NCI-H748 (cell line): Measurements from ENCODE around the gene PEDS1.
"Not testable (repeated sequence)": the region's sequence is repeated elsewhere in the genome, so short reads cannot be mapped to it uniquely, and the experiment has no call there.

ENCODE experiments used
- DNase-seq: peaks from one replicate; lab custom pipeline; 2025; ENCODE audit not compliant: unreplicated experiment; lab: John Stamatoyannopoulos, UW

The PEDS1 gene

DNA sequence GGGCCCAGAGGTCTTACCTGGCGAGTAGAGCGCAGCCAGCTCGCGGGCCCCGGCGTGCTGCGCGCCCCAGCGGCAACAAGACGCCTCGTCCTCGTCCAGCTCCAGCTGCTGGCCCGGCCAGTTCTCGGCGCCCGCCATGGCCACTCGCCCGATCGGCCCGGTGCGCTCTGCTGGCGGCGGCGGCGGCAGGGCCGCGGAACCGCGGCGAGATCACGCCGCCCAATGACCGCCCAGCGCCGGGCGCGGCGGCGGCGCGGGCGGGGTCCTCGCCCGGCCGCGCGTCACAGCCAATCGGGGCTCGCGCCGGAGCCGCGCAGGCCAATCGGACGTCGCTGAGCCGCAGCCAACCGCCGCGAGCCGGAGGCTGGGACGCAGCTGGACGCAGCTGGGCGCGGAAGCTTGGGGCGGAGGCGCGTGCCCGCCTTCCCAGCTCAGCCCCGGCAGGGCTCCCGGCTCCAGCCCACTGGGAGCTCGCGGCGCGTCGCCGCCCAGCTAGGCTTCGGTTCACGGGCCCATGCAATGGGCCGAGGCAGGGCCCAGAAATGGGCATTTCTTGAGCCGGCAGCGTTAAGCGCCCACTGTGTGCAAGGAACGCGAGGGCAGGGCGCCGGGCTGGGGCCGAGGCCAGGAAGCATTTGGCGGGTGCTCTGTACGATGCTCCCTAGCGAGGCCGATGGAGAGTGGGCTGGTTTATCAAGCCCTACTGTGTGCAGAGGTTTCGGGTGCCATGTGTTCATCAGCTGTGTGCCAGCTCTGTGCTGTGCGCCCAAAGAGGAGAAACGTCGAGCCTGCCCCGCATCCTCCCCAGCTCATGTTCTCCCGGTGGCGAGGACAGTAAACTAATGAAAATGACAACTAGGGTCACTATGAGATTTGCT is at the start of gene PEDS1:
TSS of gene PEDS1 (minus strand) at position 224 of the 878 bp plus-strand sequence. CDS start at position 138, 86 bp downstream.
- DNase-seq, result peak; percentile 89

DNA sequence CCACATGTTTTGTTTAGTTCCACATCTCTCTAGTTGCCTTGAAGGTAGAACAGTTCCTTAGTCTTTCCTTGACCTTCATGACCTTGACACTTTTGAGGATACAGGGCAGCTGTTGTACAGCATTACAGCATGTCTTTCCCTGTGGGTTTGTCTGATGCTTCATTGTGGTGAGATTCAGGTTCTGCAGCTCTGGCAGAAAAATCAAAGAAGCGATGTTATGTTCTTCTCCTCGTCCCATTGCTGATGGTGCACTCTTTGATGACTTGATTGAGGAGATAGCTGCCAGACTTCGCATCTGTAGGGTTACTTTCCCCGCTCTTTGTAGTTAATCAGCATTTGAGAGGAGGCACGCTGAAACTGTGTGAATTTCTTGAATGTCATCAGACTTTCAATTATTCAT is 49.2 kb upstream of the PEDS1 start:
- no peak for DNase-seq

DNA sequence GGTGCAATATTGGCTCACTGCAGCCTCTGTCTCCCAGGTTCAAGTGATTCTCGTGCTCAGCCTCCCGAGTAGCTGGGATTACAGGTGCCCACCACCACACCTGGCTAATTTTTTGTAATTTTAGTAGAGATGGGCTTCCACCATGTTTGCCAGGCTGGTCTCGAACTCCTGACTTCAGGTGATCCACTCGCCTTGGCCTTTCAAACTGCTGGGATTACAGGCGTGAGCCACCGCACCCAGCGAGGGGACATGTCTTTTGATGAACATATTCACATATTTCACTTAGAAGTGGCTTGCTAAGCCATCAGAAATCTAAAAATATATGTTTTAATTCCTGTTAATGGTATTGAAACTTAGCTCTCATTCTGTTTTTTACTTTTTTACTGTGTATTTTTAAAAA is 48.2 kb upstream of the PEDS1 start:
- DNase-seq, result not testable (repeated sequence)

DNA sequence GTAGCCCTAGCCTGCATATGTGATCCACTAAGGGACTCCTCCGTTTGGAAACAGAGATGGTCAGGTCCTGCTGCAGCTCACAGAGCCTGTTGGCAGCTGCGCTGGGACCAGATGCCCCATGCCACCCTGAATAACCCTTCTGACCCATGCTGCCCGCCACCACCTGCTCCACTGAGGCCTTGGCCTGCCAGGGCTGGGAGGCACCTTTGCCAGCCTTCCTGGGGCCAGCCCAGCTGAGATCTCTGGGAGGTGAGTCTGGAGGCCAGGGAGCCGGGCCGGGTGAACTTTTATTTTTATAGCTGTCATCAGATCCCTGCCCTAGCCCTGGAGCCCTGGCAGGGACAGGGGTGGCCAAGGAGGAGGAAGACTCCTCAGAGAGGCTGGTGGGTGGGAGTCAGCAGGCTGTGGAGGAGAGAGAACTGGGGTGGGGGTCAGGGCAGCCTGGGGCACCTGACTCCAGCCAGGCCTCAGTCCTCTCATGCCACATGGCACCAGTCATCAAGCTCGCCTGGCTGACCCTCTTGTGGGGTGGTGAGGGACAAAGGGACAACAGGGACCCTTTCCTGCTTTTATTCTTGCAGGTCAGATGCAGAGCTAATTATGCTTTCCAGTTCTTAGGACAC is 47.1 kb upstream of the PEDS1 start:
- no peak for DNase-seq

DNA sequence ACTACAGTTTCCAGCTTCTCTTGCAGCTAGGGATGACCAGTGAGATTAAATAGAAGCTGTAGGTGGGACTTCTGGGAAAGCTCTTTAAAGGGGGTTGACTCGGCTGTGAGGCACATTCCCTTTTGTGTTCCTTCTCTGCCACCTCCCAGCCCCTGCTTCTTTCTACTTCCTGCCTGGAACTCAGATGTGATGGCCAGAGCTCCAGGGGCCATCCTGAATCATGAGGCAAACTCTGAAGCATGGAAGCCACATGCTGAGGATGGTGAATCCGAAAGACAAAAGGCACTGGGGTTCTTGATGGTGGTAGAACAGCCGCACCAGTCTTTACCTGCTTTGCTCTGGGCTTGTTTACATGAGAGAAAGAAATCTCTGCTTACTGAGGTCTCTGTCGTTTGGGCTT is 46.2 kb upstream of the PEDS1 start:
- DNase-seq, result no peak

DNA sequence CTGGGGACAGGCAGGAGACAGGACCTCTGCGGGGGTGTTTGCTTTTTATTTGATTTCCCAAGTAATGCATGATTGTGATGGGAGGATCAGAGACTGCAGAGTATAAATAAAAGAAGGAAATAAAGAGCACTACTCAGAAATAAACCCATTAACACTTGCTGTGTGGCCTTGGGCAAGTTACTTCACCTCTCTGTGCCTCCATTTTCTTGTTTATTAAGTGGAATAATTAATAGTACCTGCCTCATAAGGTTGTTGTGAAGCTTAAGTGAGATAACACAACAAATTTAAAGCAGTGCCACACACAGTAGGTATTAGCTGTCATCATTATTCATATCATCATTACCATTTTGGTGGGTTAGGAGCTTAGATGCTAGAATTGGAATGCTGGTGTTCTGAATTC is 45.2 kb upstream of the PEDS1 start:
- no peak for DNase-seq

DNA sequence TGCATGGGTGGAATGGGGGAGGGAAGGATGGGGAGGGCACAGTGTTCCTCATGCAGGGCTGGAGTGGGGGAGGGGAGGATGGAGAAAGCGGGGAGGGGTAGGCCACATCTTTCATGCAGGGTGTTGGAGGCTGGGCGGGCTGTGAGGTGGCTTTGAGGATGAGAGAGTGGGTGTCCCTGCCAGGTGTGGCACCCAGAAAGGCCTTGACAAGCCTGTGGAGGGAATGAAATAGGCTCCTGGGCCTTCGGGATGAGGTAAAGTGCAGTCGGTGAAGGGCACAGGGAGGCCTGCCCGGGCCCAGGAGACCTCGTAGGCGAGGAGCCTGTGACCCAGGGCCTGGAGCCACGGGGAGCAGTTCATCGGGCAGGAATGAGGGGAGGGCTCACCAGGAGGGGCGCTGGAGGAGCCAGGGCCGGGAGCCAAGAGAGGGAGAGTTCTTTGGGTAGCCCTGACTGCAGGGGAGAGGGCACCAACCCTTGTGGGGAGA is 44.7 kb upstream of the PEDS1 start:
- DNase-seq, result no peak

DNA sequence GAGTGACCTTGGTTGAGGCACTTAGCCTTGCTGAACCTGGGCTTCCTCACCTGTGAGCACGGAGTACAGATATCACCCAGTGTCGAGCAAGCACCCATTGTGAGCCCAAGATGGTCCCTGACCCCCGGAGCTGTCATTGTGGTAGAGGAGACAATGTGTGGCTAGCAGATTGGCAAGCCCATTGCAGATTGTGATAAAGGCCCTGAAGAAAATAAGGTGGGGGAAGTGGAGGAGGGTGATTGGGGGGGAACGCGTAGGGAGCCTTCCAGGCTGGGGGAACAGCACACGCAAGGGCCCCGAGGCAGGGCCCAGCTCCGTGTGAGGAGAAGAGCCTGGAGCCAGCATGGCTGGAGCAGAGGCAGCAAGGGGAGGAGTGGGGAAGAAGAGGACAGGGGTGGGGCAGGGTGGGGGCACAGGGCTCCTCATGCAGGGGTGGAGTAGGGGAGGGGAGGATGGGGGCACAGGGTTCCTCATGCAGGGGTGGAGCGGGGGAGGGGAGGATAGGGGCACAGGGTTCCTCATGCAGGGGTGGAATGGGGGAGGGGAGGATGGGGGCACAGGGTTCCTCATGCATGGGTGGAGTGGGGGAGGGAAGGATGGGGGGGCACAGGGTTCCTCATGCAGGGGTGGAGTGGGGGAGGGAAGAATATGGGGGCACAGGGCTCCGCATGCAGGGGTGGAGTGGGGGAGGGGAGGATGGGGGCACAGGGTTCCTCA is 44.1 kb upstream of the PEDS1 start:
- DNase-seq, result no peak

DNA sequence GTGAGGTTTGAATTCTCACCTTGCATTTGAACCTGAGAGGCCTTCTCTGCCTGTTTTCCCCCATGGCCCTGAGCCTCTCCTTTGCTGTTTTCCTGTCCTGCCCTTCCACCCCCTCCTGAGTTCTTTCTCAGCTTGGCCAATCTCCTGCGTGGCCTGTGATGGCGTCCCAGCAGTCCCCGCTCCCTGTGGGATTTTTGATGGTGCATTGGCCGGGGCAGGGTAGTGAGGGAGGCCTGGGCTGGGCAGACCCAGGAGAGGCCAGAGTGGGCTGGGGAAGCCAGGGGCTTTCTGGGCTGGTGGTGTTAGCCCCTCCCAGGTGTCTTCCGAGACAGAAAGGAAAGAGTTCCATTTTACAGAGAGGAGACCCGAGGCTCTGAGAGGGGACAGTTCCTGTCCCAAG is 43.4 kb upstream of the PEDS1 start:
- DNase-seq, result no peak

DNA sequence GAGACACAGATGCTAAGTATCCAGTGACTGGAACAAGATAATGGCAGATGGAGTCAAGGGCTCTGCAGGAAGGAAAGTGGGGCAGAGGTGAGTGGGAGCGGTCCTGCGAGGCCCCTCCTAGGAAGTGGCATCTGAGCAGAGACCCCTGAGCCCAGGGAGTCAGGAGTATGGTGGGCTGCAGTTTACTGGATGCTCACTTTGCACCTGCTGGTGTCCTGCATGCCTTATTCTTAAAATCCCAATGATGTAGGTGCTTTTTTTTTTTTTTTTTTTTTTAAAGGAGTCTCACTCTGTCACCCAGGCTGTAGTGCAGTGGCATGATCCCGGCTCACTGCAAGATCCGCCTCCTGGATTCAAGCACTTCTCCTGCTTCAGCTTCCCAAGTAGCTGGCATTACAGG is 42.7 kb upstream of the PEDS1 start:
- DNase-seq, result no peak

DNA sequence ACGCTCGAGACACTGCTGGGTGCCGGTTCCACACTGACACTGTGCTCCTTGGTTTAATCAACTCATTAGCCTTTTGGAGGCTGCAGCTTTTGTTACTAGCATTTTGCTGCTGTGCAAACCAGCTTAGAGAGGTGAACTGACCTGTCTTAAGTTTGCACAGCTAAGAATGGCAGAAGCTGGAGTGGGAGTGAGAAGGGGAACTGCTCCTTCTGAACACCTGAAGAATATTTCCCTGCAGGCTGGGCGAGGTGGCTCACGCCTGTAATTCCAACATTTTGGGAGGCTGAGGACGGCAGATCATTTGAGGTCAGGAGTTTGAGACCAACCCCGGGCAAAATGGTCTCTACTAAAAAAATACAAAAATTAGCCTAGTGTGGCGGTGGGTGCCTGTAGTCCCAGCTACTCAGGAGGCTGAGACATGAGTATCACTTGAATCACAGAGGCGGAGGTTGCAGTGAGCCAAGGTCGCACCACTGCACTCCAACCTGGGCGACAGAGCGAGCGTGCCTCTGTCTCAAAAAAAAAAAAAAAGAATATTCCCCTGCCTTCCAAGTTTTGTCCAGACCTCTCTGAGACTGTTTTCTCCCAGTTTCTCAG is 42.1 kb upstream of the PEDS1 start:
- DNase-seq, result no peak

DNA sequence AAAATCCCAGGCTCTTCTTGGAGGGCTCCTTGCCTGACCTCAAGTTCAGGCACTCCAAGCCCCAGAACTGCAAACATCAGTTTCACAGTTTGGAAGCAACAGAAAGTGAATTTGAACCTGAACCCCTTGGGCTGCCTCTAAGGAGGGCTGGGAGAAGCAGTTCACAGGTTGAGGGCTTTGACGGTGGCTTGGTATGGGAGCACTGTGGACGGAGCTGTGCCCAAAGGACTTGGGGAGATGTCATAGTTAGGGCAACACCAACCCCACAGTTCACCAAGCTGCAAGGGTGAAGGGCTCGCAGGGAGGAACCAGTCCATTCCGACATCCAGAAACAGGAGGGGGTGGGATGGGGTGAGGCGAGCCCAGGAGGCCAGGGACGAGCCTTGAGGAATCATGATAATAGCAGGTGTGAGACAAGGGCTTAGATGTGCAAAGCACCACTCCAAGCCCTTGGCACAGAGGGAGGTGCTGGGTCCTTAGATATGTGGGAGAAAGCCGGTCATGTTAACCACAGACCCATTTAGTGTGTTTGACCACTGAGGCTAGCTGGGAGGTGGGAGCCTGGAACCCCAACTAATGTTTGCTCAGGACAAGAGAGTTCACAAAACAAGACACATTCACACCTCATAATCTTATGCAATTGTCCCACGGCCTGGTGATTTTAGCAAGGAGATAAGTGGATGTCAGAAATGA is 41.5 kb upstream of the PEDS1 start:
- DNase-seq, result no peak

DNA sequence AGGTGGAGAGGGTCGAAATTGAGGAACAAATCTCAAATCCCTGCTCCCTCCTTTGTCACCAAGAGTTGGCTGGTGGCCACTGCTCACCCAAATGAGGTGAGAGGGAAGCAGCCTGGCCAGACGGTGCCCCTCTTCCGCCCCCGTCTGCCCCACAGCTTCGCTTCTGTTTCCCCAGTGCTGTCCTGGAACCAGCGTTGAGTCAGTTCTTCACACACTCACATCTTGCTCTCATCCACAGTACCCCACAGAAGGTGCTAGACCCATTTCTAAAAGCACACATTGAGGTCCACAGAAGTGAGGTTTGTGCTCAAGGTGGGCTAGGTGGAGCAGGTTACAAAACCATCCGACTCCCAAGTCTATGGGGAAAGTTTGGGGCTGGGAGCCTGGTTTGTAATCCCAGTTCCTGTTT is 40.9 kb upstream of the PEDS1 start:
- DNase-seq, result no peak

DNA sequence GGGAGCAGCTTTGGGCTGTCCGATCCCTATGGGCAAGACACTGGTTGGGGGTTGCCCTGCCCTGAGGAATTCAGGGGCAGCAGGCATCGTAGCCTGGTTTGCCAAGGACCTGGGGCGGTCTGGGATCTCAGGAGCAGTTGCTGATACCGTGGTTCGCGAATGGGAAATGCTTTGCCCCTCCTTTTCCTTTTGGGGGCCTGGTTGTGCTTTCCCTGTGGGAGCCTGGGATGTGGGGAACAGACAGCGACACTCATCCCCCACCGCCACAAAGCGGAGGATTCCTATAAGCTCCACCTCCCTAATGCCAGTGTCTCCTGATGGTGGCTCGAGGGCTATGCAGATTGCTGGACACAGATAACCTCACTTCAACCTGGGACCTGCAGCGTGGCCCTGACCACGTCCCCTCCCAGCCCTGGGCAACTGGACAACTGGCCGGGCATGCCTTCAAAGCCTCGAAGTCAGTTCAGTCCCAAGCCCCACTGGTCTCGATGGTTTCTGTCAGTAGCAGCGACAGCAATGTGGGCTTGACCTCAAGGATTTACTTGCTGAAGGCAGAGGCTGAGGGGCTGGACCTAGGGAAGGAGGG is 40.4 kb upstream of the PEDS1 start:
- no peak for DNase-seq

DNA sequence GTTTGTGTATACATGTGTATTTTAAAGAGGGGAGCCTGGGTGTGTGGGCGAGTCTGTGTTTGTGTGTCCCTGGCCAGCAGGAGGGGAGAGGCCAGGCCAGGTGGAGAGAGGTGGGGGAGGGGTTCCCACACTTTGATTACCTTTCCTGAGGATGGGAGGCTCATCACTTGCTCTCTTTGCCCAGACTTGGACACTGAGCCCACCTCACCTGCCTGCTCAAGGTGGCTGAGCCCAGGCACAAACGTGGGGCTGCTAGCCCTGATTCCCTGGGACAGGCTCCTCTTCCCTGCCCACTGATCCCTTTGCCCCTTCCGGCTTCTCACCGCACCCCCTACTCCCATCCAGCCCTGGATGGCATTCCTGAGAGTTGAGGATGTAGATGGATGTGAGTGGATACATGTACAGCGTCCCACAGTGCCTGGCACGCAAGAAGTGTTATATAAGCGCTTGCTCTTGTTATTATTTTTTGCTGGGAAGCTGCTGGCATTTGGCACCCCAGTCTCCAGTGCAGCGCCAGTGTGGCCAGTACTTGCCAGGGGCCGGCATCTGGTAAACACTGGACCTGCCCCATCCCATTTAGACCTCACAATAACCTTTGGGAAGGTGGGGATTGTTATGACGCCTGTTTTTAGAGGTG is 39.8 kb upstream of the PEDS1 start:
- DNase-seq, result no peak

DNA sequence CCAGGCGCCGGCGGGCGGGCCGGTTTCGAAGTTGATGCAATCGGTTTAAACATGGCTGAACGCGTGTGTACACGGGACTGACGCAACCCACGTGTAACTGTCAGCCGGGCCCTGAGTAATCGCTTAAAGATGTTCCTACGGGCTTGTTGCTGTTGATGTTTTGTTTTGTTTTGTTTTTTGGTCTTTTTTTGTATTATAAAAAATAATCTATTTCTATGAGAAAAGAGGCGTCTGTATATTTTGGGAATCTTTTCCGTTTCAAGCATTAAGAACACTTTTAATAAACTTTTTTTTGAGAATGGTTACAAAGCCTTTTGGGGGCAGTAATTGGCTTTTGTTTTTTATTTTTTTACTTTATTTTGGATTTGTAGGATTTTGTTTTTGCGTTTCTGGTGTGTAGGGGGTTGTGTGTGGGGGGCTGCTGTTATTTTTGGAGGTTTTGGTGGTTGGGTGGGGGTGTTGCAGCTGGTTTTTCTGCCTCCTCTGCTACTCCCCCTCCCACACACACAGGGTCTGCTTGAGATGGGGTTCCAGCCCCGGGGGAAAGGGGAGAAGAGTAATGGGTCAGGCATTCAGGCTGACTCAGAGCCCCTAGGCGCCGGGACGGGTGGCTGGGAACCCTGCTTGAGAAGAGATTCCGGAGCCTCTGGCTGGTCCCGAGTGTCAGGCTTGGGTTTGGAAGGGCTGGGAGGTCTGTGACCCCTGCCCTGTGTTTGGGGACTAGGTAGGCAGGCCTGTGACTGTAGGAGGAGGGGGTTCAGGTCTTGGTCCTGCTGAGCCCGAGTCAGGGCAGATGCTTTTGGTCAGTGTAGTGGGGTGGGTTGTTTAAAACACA is 39.1 kb upstream of the PEDS1 start:
- peak; percentile 76 for DNase-seq

DNA sequence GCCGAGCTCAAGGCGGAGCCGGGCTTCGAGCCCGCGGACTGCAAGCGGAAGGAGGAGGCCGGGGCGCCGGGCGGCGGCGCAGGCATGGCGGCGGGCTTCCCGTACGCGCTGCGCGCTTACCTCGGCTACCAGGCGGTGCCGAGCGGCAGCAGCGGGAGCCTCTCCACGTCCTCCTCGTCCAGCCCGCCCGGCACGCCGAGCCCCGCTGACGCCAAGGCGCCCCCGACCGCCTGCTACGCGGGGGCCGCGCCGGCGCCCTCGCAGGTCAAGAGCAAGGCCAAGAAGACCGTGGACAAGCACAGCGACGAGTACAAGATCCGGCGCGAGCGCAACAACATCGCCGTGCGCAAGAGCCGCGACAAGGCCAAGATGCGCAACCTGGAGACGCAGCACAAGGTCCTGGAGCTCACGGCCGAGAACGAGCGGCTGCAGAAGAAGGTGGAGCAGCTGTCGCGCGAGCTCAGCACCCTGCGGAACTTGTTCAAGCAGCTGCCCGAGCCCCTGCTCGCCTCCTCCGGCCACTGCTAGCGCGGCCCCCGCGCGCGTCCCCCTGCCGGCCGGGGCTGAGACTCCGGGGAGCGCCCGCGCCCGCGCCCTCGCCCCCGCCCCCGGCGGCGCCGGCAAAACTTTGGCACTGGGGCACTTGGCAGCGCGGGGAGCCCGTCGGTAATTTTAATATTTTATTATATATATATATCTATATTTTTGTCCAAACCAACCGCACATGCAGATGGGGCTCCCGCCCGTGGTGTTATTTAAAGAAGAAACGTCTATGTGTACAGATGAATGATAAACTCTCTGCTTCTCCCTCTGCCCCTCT is 38.2 kb upstream of the PEDS1 start:
- DNase-seq, result peak; percentile 65

DNA sequence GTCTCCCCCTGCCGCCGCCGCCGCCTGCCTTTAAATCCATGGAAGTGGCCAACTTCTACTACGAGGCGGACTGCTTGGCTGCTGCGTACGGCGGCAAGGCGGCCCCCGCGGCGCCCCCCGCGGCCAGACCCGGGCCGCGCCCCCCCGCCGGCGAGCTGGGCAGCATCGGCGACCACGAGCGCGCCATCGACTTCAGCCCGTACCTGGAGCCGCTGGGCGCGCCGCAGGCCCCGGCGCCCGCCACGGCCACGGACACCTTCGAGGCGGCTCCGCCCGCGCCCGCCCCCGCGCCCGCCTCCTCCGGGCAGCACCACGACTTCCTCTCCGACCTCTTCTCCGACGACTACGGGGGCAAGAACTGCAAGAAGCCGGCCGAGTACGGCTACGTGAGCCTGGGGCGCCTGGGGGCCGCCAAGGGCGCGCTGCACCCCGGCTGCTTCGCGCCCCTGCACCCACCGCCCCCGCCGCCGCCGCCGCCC is 37.6 kb upstream of the PEDS1 start:
- peak; percentile 63 for DNase-seq
